ENCODE data around the gene DBH. TPM values are rescaled to one million over a fixed set of nuclear protein-coding genes. Genes with fewer than 3 reads are reported as not detected.

The DBH gene
- total and polyA plus RNA-seq, 2 donors (not counting 3 experiments of a cell fraction or from before 2014, with no cell fraction given): not detected

DNA sequence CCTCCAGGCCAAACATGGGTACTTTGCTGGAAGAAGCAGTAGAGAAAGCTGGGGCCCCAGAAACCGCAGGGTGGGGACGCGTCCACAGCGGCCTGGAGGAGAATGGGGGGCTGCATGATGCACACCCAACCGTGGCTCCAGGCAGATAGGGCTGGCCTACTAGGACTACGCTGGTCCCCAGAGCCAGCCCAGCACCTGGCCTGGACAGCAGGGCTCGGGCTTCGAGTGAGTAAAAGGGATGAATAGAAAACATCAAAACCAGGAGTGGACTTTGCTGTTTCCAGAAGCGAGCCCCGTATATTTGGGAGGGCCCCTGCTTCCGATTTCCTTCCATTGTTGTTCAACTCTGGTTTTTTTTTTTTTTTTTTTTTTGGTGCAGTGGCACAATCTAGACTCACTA lies 30.7 kb downstream of the DBH start:
- no peaks in the 10 kb centered on the region for H3K9me3 ChIP-seq (replicated peaks; ENCODE audit: control insufficient read depth, insufficient read depth, low read length)
- TF ChIP-seq POLR2A (IDR thresholded peaks at IDR 0.05; ENCODE audit: low read depth, low read length) (no peak), POLR2AphosphoS5 (IDR thresholded peaks at IDR 0.05; ENCODE audit: insufficient read depth, low read depth, low read length) (no peak), JUN (IDR thresholded peaks at IDR 0.05; ENCODE audit: borderline replicate concordance, insufficient read depth, insufficient read length, low read depth) (no peak), MYC (IDR thresholded peaks at IDR 0.05; ENCODE audit: low read depth, low read length) (no peak), EZH2 (IDR thresholded peaks at IDR 0.05; ENCODE audit: borderline replicate concordance, low read depth, low read length, severe bottlenecking) (no peak), FOS (IDR thresholded peaks at IDR 0.05; ENCODE audit: borderline replicate concordance, insufficient read depth, low read length) (no peak), GATA2 (IDR thresholded peaks at IDR 0.05; ENCODE audit: insufficient read depth, insufficient read length, low read depth, low read length) (no peak)
- TF ChIP-seq, protein P1, sequence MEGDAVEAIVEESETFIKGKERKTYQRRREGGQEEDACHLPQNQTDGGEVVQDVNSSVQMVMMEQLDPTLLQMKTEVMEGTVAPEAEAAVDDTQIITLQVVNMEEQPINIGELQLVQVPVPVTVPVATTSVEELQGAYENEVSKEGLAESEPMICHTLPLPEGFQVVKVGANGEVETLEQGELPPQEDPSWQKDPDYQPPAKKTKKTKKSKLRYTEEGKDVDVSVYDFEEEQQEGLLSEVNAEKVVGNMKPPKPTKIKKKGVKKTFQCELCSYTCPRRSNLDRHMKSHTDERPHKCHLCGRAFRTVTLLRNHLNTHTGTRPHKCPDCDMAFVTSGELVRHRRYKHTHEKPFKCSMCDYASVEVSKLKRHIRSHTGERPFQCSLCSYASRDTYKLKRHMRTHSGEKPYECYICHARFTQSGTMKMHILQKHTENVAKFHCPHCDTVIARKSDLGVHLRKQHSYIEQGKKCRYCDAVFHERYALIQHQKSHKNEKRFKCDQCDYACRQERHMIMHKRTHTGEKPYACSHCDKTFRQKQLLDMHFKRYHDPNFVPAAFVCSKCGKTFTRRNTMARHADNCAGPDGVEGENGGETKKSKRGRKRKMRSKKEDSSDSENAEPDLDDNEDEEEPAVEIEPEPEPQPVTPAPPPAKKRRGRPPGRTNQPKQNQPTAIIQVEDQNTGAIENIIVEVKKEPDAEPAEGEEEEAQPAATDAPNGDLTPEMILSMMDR (IDR thresholded peaks at IDR 0.05; ENCODE audit: extremely low read depth in 1 of 2, insufficient read depth in 1 of 2, low read depth in 1 of 2, low read length in 2 of 2): no peak
- TF ChIP-seq, protein P2, sequence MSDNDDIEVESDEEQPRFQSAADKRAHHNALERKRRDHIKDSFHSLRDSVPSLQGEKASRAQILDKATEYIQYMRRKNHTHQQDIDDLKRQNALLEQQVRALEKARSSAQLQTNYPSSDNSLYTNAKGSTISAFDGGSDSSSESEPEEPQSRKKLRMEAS (IDR thresholded peaks at IDR 0.05; ENCODE audit: insufficient read depth, insufficient read length): no peak
- ChIA-PET CTCF (no interaction called here), POLR2A (no interaction called here)
- H3K9me1 ChIP-seq (replicated peaks; ENCODE audit: control insufficient read depth, extremely low read depth, insufficient read depth, low read length): no peaks in the 10 kb centered on the region
- dilution Hi-C loops (cut with MboI; ENCODE audit: extremely low pct_ligation_motif_present, low sequenced_read_pairs) (no loop called here), intact Hi-C loops (cut with micrococcal nuclease) (no loop called here)
- H3K4me3 ChIP-seq (replicated peaks in 1 of 3; ENCODE audit: insufficient read depth in 1 of 3, low read depth in 1 of 3, low read length in 3 of 3): no peak overlapping the region
- no peaks in the 10 kb centered on the region for H4K20me1 ChIP-seq (replicated peaks; ENCODE audit: control insufficient read depth, extremely low read depth, insufficient read depth, low read length)
- no peaks in the 10 kb centered on the region for H3K27me3 ChIP-seq (ENCODE audit: control insufficient read depth in 2 of 2, insufficient read depth in 2 of 2, low read length in 2 of 2)
- no peaks in the 10 kb centered on the region for H3K79me2 ChIP-seq (ENCODE audit: control insufficient read depth, insufficient read depth, low read length)
- no peaks in the 10 kb centered on the region for H3K4me1 ChIP-seq (ENCODE audit: control insufficient read depth, extremely low read depth, insufficient read depth, low read length)
- FAIRE-seq: no peak
- H3K9ac ChIP-seq (replicated peaks; ENCODE audit: extremely low read depth, insufficient read depth, low read length): no peak overlapping the region
- BruUV-seq (replicated peaks): no TSS peak
- H3K36me3 ChIP-seq (ENCODE audit: control insufficient read depth in 2 of 2, extremely low read depth in 1 of 2, insufficient read depth in 2 of 2, low read length in 2 of 2): no peaks in the 10 kb centered on the region
- DNase-seq (ENCODE audit: low read depth, low spot score): no peak
- no peak overlapping the region for H3K4me2 ChIP-seq (ENCODE audit: insufficient read depth, low read length)
- H3K27ac ChIP-seq (ENCODE audit: insufficient read depth, low read depth, low read length): no peak overlapping the region
- H2AFZ ChIP-seq (ENCODE audit: low read depth, low read length): no peak overlapping the region

Measured in endothelial cell of umbilical vein (primary cell).